Smooth muscle cell of the pulmonary artery (primary cell): ENCODE data around the gene PIK3R2. TPM values are rescaled to one million over a fixed set of nuclear protein-coding genes. Genes with fewer than 3 reads are reported as not detected.

ENCODE experiments used
- total RNA-seq: library from RNA; depleted of rRNA; stranded (reverse); fragments of >200 nt; gene quantifications from 2 replicates; pipeline ENCODE4 v1.2.3, GENCODE V29; 2014

Gene PIK3R2
- 32.0 and 55.7 TPM in 2 replicates for total RNA-seq

GRCh38 chr19:18152817-18153555, at the start of gene PIK3R2:
Gene PIK3R2 (plus strand): TSS chr19:18153163. CDS start chr19:18155880, 2,717 bp downstream.

GRCh38 chr19:18173572-18174288, 20.8 kb downstream of the PIK3R2 start, which contains the start of gene IFI30:
Gene IFI30 (plus strand): TSS chr19:18173813. CDS start chr19:18173842, 29 bp downstream.

GRCh38 chr19:18192673-18193387, 39.9 kb downstream of the PIK3R2 start, which contains the start of gene MPV17L2:
Gene MPV17L2 (plus strand): TSS chr19:18193218. CDS start chr19:18193282, 64 bp downstream.

GRCh38 chr19:18203863-18204393, 51.0 kb downstream of the PIK3R2 start, which contains the start of gene RAB3A:
Gene RAB3A (minus strand): TSS chr19:18204042. CDS start chr19:18202740, 1,302 bp downstream.

Other genes starting within 250 kb of the PIK3R2 start
- gene CCDC124, start 220.1 kb upstream of the PIK3R2 start, total RNA-seq = 31.9 and 36.4 TPM in 2 replicates
- gene KCNN1, start 186.1 kb upstream of the PIK3R2 start, total RNA-seq = 0.03 TPM in 1 of 2 replicates, not detected in the other
- gene ARRDC2, start 145.0 kb upstream of the PIK3R2 start, total RNA-seq = 11.0 and 15.1 TPM in 2 replicates
- gene IL12RB1, start 66.2 kb upstream of the PIK3R2 start, total RNA-seq = 0.33 and 0.36 TPM in 2 replicates
- 8.4 and 8.5 TPM in 2 replicates for gene MAST3, start 55.4 kb upstream of the PIK3R2 start, total RNA-seq
- gene IFI30, start 20.6 kb downstream of the PIK3R2 start, total RNA-seq = 21.5 and 30.6 TPM in 2 replicates
- gene MPV17L2, start 40.1 kb downstream of the PIK3R2 start, total RNA-seq = 4.4 and 7.6 TPM in 2 replicates
- gene RAB3A, start 50.9 kb downstream of the PIK3R2 start, total RNA-seq = 8.6 and 10.4 TPM in 2 replicates
- gene PDE4C, start 73.3 kb downstream of the PIK3R2 start, total RNA-seq = 4.5 and 21.3 TPM in 2 replicates
- 0.33 and 1.1 TPM in 2 replicates for gene IQCN, start 121.3 kb downstream of the PIK3R2 start, total RNA-seq
- gene JUND, start 128.5 kb downstream of the PIK3R2 start, total RNA-seq = 146 and 216 TPM in 2 replicates
- 85.4 and 90.5 TPM in 2 replicates for gene LSM4, start 169.9 kb downstream of the PIK3R2 start, total RNA-seq
- gene PGPEP1, start 187.4 kb downstream of the PIK3R2 start, total RNA-seq = 53.4 and 53.7 TPM in 2 replicates
- 78.5 and 124 TPM in 2 replicates for gene GDF15, start 233.0 kb downstream of the PIK3R2 start, total RNA-seq
- gene LRRC25, start 244.5 kb downstream of the PIK3R2 start, total RNA-seq = 0.07 TPM in 2 replicates